ENCODE measurements around the gene PIGS. TPM values are rescaled to one million over a fixed set of nuclear protein-coding genes. Genes with fewer than 3 reads are reported as not detected.

PIGS gene
- total and polyA plus RNA-seq, 2 of the 4 experiments (the other 2 are of a cell fraction), result 28.7 to 78.9 TPM

- no TSS peak for BruUV-seq (replicated peaks)
- Histone ChIP-seq H2BK120ac (ENCODE audit: low read depth, low read length) (no peak overlapping the region), H3K4me1 (ENCODE audit: control insufficient read depth, insufficient read depth, low read length) (no peaks in the 10 kb centered on the region), H3K18ac (ENCODE audit: low read depth, low read length) (no peak overlapping the region), H2BK5ac (ENCODE audit: low read depth, low read length, poor library complexity, severe bottlenecking) (no peak overlapping the region), H3K79me1 (ENCODE audit: low read depth in 1 of 2, low read length in 2 of 2) (peaks cover 29 to 52% of the 10 kb centered on the region in 2 experiments), H3K23ac (ENCODE audit: low read depth, low read length) (no peak overlapping the region), H3K4ac (ENCODE audit: low read depth, low read length) (no peak overlapping the region), H2AK9ac (replicated peaks; ENCODE audit: low read depth, low read length, poor library complexity) (no peak overlapping the region), H3K27me3 (ENCODE audit: control insufficient read depth, insufficient read depth, low read length) (no peaks in the 10 kb centered on the region), H4K5ac (ENCODE audit: low read depth, low read length) (no peak overlapping the region), H3K9me1 (ENCODE audit: insufficient read depth, low read length) (peaks cover 3% of the 10 kb centered on the region; the same call in 1 of the 2 replicates), H3K4me3 (ENCODE audit: insufficient read depth, low read depth, low read length) (no peak overlapping the region), H2AK5ac (ENCODE audit: low read depth, low read length) (no peak overlapping the region), H4K8ac (ENCODE audit: low read depth in 2 of 2, low read length in 2 of 2) (no peak overlapping the region), H2AFZ (replicated peaks; ENCODE audit: low read length, poor library complexity) (no peak overlapping the region), H2BK15ac (ENCODE audit: low read depth, low read length) (no peak overlapping the region), H4K91ac (ENCODE audit: insufficient read depth, low read depth, low read length) (no peak overlapping the region), H3K56ac (ENCODE audit: extremely low read depth, insufficient read depth, low read length) (no peak overlapping the region), H2BK20ac (ENCODE audit: low read depth, low read length) (no peak overlapping the region), H3K9me3 (ENCODE audit: control insufficient read depth, insufficient read depth, low read length) (no peaks in the 10 kb centered on the region), H3K4me2 (ENCODE audit: low read depth, low read length) (no peak overlapping the region), H3K9ac (ENCODE audit: low read depth, low read length) (no peak overlapping the region), H3K36me3 (ENCODE audit: control insufficient read depth, insufficient read depth, low read length) (peaks cover 23% of the 10 kb centered on the region), H3K27ac (ENCODE audit: insufficient read depth, low read length) (no peak overlapping the region), H4K20me1 (ENCODE audit: insufficient read depth, low read length) (no peaks in the 10 kb centered on the region), H3K14ac (replicated peaks; ENCODE audit: low read depth, low read length) (no peak overlapping the region)
- DNase-seq (no peak), ATAC-seq (ENCODE audit: low read depth) (no peak)
- dilution Hi-C loops (cut with HindIII; ENCODE audit: low sequenced_read_pairs, unreplicated experiment) (no loop called here), in situ Hi-C loops (cut with MboI; ENCODE audit: low sequenced_read_pairs) (no loop called here), intact Hi-C loops (cut with micrococcal nuclease) (no loop called here)
- no peak for TF ChIP-seq SMC3 (IDR thresholded peaks at IDR 0.05; ENCODE audit: low read depth, low read length)
- POLR2A ChIA-PET (ENCODE audit: unreplicated experiment), result no interaction called here
- no CpG with 5 or more reads among the region's 4 CpGs for WGBS, 2 experiments (ENCODE audit: extremely low coverage in 2 of 2, insufficient read length in 1 of 2)
- CTCF ChIA-PET, result no interaction called here
Observed at GRCh38 chr17:28592260-28592659, 20.9 kb upstream of the PIGS start.

All from IMR-90 (cell line).